H1 (cell line): Measurements from ENCODE around the gene FUT6. TPM values are rescaled to one million over a fixed set of nuclear protein-coding genes. Genes with fewer than 3 reads are reported as not detected.

Source experiments
- CTCF ChIA-PET: fragments of 300-600 bp; sonication (Branson Sonifier 250); formaldehyde crosslinking; loops from one replicate; lab custom pipeline; 2021; ENCODE audit not compliant: partially characterized antibody; lab: Charles Lee
- POLR2A ChIA-PET: fragments of 300-600 bp; sonication (Branson Sonifier 250); formaldehyde crosslinking; loops from one replicate; lab custom pipeline; 2021; ENCODE audit warnings: inconsistent platforms; ENCODE audit not compliant: partially characterized antibody; lab: Charles Lee
- DNase-seq, 2 experiments: peaks; one replicate each; pipeline versions ENCODE4 v3.0.0 to v3.0.0-alpha.2; 2010 to 2022; ENCODE audit warnings: low spot score in 2 of 2, low read depth in 1 of 2, mixed read lengths in 1 of 2
- FAIRE-seq: peaks from 2 replicates; lab custom pipeline; 2011; peaks lifted over from hg19 to GRCh38; lab: Jason Lieb, UNC
- H2AFZ ChIP-seq: 2 replicates; pipeline ENCODE4 v1.8.1; 2012; ENCODE audit warnings: low read length, inconsistent platforms
- H2AK5ac ChIP-seq: 2 replicates; pipeline ENCODE4 v1.6.1; 2013; ENCODE audit warnings: low read depth, low read length
- H2BK120ac ChIP-seq: replicated peaks from 2 replicates; pipeline ENCODE3; 2013; ENCODE audit warnings: low read depth, low read length, inconsistent platforms
- H2BK12ac ChIP-seq: 2 replicates; pipeline ENCODE4 v1.6.1; 2013; ENCODE audit warnings: low read depth, low read length
- H2BK15ac ChIP-seq: 2 replicates; pipeline ENCODE4 v1.6.1; 2013; ENCODE audit warnings: low read length
- H2BK20ac ChIP-seq: 2 replicates; pipeline ENCODE4 v1.6.1; 2013; ENCODE audit warnings: low read length
- H2BK5ac ChIP-seq: 2 replicates; pipeline ENCODE4 v1.6.1; 2013; ENCODE audit warnings: low read depth, low read length
- H3K14ac ChIP-seq: 2 replicates; pipeline ENCODE4 v1.6.1; 2013; ENCODE audit warnings: inconsistent platforms; ENCODE audit not compliant: insufficient read length
- H3K18ac ChIP-seq: 2 replicates; pipeline ENCODE4 v1.6.1; 2013; ENCODE audit warnings: low read length; ENCODE audit errors: extremely low read depth
- H3K23ac ChIP-seq: 2 replicates; pipeline ENCODE4 v1.6.1; 2013; ENCODE audit warnings: inconsistent platforms; ENCODE audit not compliant: insufficient read length
- H3K23me2 ChIP-seq: 2 replicates; pipeline ENCODE4 v1.6.1; 2013; ENCODE audit warnings: low read depth, low read length
- H3K27ac ChIP-seq: 2 replicates; pipeline ENCODE4 v1.6.1; 2011; ENCODE audit warnings: low read depth, low read length, inconsistent platforms
- H3K27me3 ChIP-seq, 4 experiments: replicated peaks in 1 of 4; 1 replicate in 1 of 4; 2 replicates in 3 of 4; pipeline versions ENCODE4 v1.6.1 to v1.8.1; 2011 to 2013; ENCODE audit warnings: low read length in 3 of 4, mild to moderate bottlenecking in 3 of 4, inconsistent platforms in 2 of 4, mixed read lengths in 2 of 4, moderate library complexity in 1 of 4; ENCODE audit not compliant: control insufficient read depth in 3 of 4, insufficient read depth in 3 of 4; ENCODE audit errors: extremely low read depth in 1 of 4
- H3K36me3 ChIP-seq, 4 experiments: 2 replicates each; pipeline versions ENCODE4 v1.6.1 to v1.8.1; 2011 to 2013; ENCODE audit warnings: mild to moderate bottlenecking in 4 of 4, low read length in 3 of 4, moderate library complexity in 2 of 4, control low read depth in 1 of 4, inconsistent platforms in 1 of 4; ENCODE audit not compliant: insufficient read depth in 4 of 4, control insufficient read depth in 2 of 4
- H3K4ac ChIP-seq: replicated peaks from 2 replicates; pipeline ENCODE3; 2013; ENCODE audit warnings: low read length, low read depth, mixed read lengths, inconsistent platforms; ENCODE audit not compliant: insufficient read length
- H3K4me1 ChIP-seq, 4 experiments: replicated peaks in 1 of 4; 1 replicate in 1 of 4; 2 replicates in 3 of 4; pipeline versions ENCODE4 v1.6.1 to v1.8.1; 2011 to 2013; ENCODE audit warnings: low read length in 3 of 4, inconsistent platforms in 2 of 4, mixed read lengths in 1 of 4; ENCODE audit not compliant: insufficient read depth in 4 of 4, control insufficient read depth in 3 of 4
- H3K4me2 ChIP-seq, 2 experiments: 2 replicates each; pipeline versions ENCODE4 v1.6.1 to v1.8.1; 2011 to 2013; ENCODE audit warnings: low read depth in 2 of 2, low read length in 2 of 2, control low read depth in 1 of 2, inconsistent platforms in 1 of 2, mild to moderate bottlenecking in 1 of 2; ENCODE audit not compliant: insufficient read depth in 1 of 2
- H3K4me3 ChIP-seq, 4 experiments: fragments of 200-600, 300-600 bp in 1 of 4; sonication (generic), shearing (Covaris generic), sonication (Bioruptor Twin) in 1 of 4; 2 replicates each; pipeline versions ENCODE4 v1.5.1 to v1.8.1; 2011 to 2016; ENCODE audit warnings: low read length in 4 of 4, low read depth in 3 of 4, control low read depth in 2 of 4, inconsistent platforms in 2 of 4, mild to moderate bottlenecking in 2 of 4, mixed read lengths in 1 of 4, moderate library complexity in 1 of 4; ENCODE audit not compliant: insufficient read depth in 2 of 4; ENCODE audit errors: extremely low read depth in 1 of 4
- H3K56ac ChIP-seq: replicated peaks from 2 replicates; pipeline ENCODE3; 2013; ENCODE audit warnings: low read depth, mild to moderate bottlenecking, mixed read lengths, low read length, inconsistent platforms; ENCODE audit not compliant: insufficient read length
- H3K79me1 ChIP-seq: 2 replicates; pipeline ENCODE4 v1.6.1; 2013; ENCODE audit warnings: low read depth, low read length, control low read depth
- H3K79me2 ChIP-seq, 2 experiments: 2 replicates each; pipeline versions ENCODE4 v1.6.1 to v1.8.1; 2012 to 2013; ENCODE audit warnings: low read length in 2 of 2, mild to moderate bottlenecking in 2 of 2, inconsistent platforms in 1 of 2; ENCODE audit not compliant: insufficient read depth in 2 of 2, control insufficient read depth in 1 of 2
- H3K9ac ChIP-seq, 4 experiments: replicated peaks in 1 of 4; 1 replicate in 1 of 4; 2 replicates in 3 of 4; pipeline versions ENCODE4 v1.6.1 to v1.8.1; 2011 to 2013; ENCODE audit warnings: low read depth in 3 of 4, low read length in 3 of 4, control low read depth in 2 of 4, mild to moderate bottlenecking in 2 of 4, moderate library complexity in 2 of 4, inconsistent platforms in 1 of 4; ENCODE audit errors: extremely low read depth in 1 of 4
- H3K9me3 ChIP-seq, 2 experiments: 2 replicates each; pipeline versions ENCODE4 v1.6.1 to v1.8.1; 2012 to 2013; ENCODE audit warnings: mild to moderate bottlenecking in 2 of 2, moderate library complexity in 2 of 2, control low read depth in 1 of 2, inconsistent platforms in 1 of 2, low read depth in 1 of 2, low read length in 1 of 2, mixed read lengths in 1 of 2; ENCODE audit not compliant: insufficient read depth in 2 of 2
- H4K20me1 ChIP-seq, 2 experiments: replicated peaks in 1 of 2; 2 replicates each; pipeline versions ENCODE3 to v1.8.1; 2011 to 2013; ENCODE audit warnings: inconsistent platforms in 2 of 2, low read length in 2 of 2, mild to moderate bottlenecking in 1 of 2; ENCODE audit not compliant: insufficient read depth in 2 of 2, control insufficient read depth in 1 of 2
- H4K5ac ChIP-seq: 2 replicates; pipeline ENCODE4 v1.6.1; 2013; ENCODE audit warnings: low read length, low read depth, mixed read lengths, inconsistent platforms; ENCODE audit not compliant: insufficient read length
- H4K8ac ChIP-seq: 2 replicates; pipeline ENCODE4 v1.8.0; 2013; ENCODE audit warnings: mild to moderate bottlenecking, moderate library complexity, low read length, inconsistent platforms; ENCODE audit not compliant: insufficient read depth; ENCODE audit errors: extremely low read depth
- H4K91ac ChIP-seq: replicated peaks from 2 replicates; pipeline ENCODE3; 2013; ENCODE audit warnings: low read length, mixed read lengths, inconsistent platforms; ENCODE audit not compliant: insufficient read length
- CEBPB ChIP-seq: IDR thresholded peaks from 2 replicates; pipeline ENCODE4 v1.6.1; 2012; ENCODE audit warnings: low read depth, low read length
- CHD1 ChIP-seq: IDR thresholded peaks from 2 replicates; pipeline ENCODE4 v1.6.1; 2012; ENCODE audit warnings: low read depth, low read length, improper control_type of control experiment
- CHD2 ChIP-seq: IDR thresholded peaks from 2 replicates; pipeline ENCODE4 v1.6.1; 2012; ENCODE audit warnings: low read length, improper control_type of control experiment
- CTBP2 ChIP-seq: IDR thresholded peaks from 2 replicates; pipeline ENCODE4 v1.7.0; 2011; ENCODE audit warnings: borderline replicate concordance, mild to moderate bottlenecking, moderate library complexity, mixed read lengths, low read length; ENCODE audit not compliant: insufficient read depth, insufficient read length
- E2F6 ChIP-seq: IDR thresholded peaks from 2 replicates; pipeline ENCODE4 v1.6.1; 2012; ENCODE audit warnings: inconsistent platforms
- GABPA ChIP-seq: IDR thresholded peaks from 2 replicates; pipeline ENCODE4 v1.6.1; 2011; ENCODE audit warnings: mild to moderate bottlenecking, low read length, moderate library complexity, borderline replicate concordance; ENCODE audit not compliant: insufficient read depth
- JUND ChIP-seq: IDR thresholded peaks from 2 replicates; pipeline ENCODE4 v1.6.1; 2011; ENCODE audit warnings: mild to moderate bottlenecking, improper control_type of control experiment, low read length
- KDM4A ChIP-seq: IDR thresholded peaks from one replicate; pipeline ENCODE4 v1.7.1; 2012; ENCODE audit warnings: low read depth, mild to moderate bottlenecking, moderate library complexity, low read length, inconsistent platforms; ENCODE audit not compliant: severe bottlenecking
- MAX ChIP-seq: IDR thresholded peaks from 2 replicates; pipeline ENCODE4 v1.6.1; 2012; ENCODE audit warnings: inconsistent platforms
- RXRA ChIP-seq: IDR thresholded peaks from 2 replicates; pipeline ENCODE4 v1.6.1; 2011; ENCODE audit warnings: low read depth, mild to moderate bottlenecking, low read length, moderate library complexity; ENCODE audit not compliant: insufficient read depth
- SAP30 ChIP-seq: fragments of 300-600 bp; sonication (generic); IDR thresholded peaks from 2 replicates; pipeline ENCODE4 v1.7.1; 2012; ENCODE audit warnings: low read length, moderate library complexity, mild to moderate bottlenecking, inconsistent platforms; ENCODE audit not compliant: insufficient read depth, insufficient replicate concordance
- SP2 ChIP-seq: IDR thresholded peaks from 2 replicates; pipeline ENCODE4 v1.6.1; 2012; ENCODE audit warnings: mild to moderate bottlenecking, low read length, inconsistent platforms
- SP4 ChIP-seq: IDR thresholded peaks from 2 replicates; pipeline ENCODE4 v1.6.1; 2012; ENCODE audit warnings: low read length, inconsistent platforms
- YY1 ChIP-seq: IDR thresholded peaks from 2 replicates; pipeline ENCODE4 v1.6.1; 2011; ENCODE audit warnings: low read depth, mild to moderate bottlenecking, low read length
- WGBS, 2 experiments: shearing (Covaris generic) in 1 of 2; methylation state at CpG; one replicate each; pipeline versions ENCODE4 v1.1.6 to v1.1.7; 2013 to 2015; ENCODE audit warnings: low lambda C conversion rate in 2 of 2, mixed read lengths in 2 of 2, inconsistent platforms in 1 of 2, low coverage in 1 of 2, missing lambda C conversion rate in 1 of 2; ENCODE audit not compliant: insufficient replicate concordance in 2 of 2, insufficient coverage in 1 of 2, insufficient read length in 1 of 2; ENCODE audit errors: extremely low coverage in 1 of 2, missing lambda C conversion rate in 1 of 2; 5-methylcytosine and 5-hydroxymethylcytosine counted together
- polyA plus RNA-seq, 7 experiments: library from polyadenylated mRNA; depleted of rRNA in 3 of 7; stranded (reverse) in 5 of 7; unstranded in 2 of 7; fragments of >200 nt in 5 of 7; fragments of 200-250 nt in 2 of 7; gene quantifications; 1 replicate in 5 of 7; 2 replicates in 1 of 7; 4 replicates in 1 of 7; pipeline versions ENCODE4 v1.2.1 to v1.2.3, GENCODE V29; 2011 to 2013; ENCODE audit warnings: missing spikeins in 2 of 7, mixed read lengths in 2 of 7
- total RNA-seq: library from RNA; stranded (reverse); fragmentation: NEBNext Ultra II Directional; extraction: Animal tissue kit (Norgen Biotek cat#: 25700); gene quantifications from 2 replicates; pipeline ENCODE4 v1.2.1, GENCODE V29; 2021

The FUT6 gene
- total and polyA plus RNA-seq, 2 of the 8 experiments (the other 6 are each of a cell fraction or from before 2014, with no cell fraction given): not detected

GRCh38 chr19:5832061-5832460, 7.4 kb downstream of the FUT6 start:
- H4K91ac ChIP-seq: no peak overlapping the region
- no peak overlapping the region for H3K14ac ChIP-seq
- DNase-seq: no peak
- no peak overlapping the region for H3K23ac ChIP-seq
- H3K9me3 ChIP-seq: no peaks in the 10 kb centered on the region
- no peak for FAIRE-seq
- no peak overlapping the region for H2BK15ac ChIP-seq
- H3K4ac ChIP-seq: no peak overlapping the region
- no peak overlapping the region for H3K4me2 ChIP-seq
- CTCF ChIA-PET: interaction anchor here (0.7 to 7.8 kb wide), 5 partner anchors 28 to 187 kb away, joined by 3 to 58 read pairs (median 3); partner anchors contain the start of gene NRTN
- no peak overlapping the region for H2BK120ac ChIP-seq
- H3K9ac ChIP-seq: no peak overlapping the region
- H2AK5ac ChIP-seq: no peak overlapping the region
- WGBS, 2 experiments: 91% methylated on average over 22 of the region's 22 CpGs; no CpG with 5 or more reads in 1 of the 2 experiments
- no peaks in the 10 kb centered on the region for H4K20me1 ChIP-seq
- no peaks in the 10 kb centered on the region for H3K79me2 ChIP-seq
- peaks cover 0 to 3% (median 0%) of the 10 kb centered on the region in 4 experiments; a peak in 2 of 7 replicates for H3K27me3 ChIP-seq
- H2BK20ac ChIP-seq: no peak overlapping the region
- H2BK5ac ChIP-seq: no peak overlapping the region
- no peak overlapping the region for H3K4me3 ChIP-seq
- POLR2A ChIA-PET: interaction anchor here (1.1 to 5.9 kb wide), 2 partner anchors 60 to 65 kb away, joined by 3 to 43 read pairs; no protein-coding TSS in a partner anchor
- H3K18ac ChIP-seq: no peak overlapping the region
- H3K56ac ChIP-seq: no peak overlapping the region
- peak overlapping the region; percentile 68; the same call in 1 of the 2 replicates for H4K8ac ChIP-seq
- H2BK12ac ChIP-seq: no peak overlapping the region
- H3K23me2 ChIP-seq: peaks cover 12% of the 10 kb centered on the region; the same call in 1 of the 2 replicates
- peaks cover 0 to 4% (median 2%) of the 10 kb centered on the region in 4 experiments; a peak in 3 of 7 replicates for H3K4me1 ChIP-seq
- no peaks in the 10 kb centered on the region for H3K36me3 ChIP-seq
- no peak overlapping the region for H4K5ac ChIP-seq
- H3K27ac ChIP-seq: no peak overlapping the region
- no peaks in the 10 kb centered on the region for H3K79me1 ChIP-seq
- H2AFZ ChIP-seq: no peak overlapping the region
- TF ChIP-seq JUND (no peak), KDM4A (no peak), SP4 (no peak), SAP30 (no peak), CHD2 (no peak), SP2 (no peak), MAX (no peak), RXRA (no peak), YY1 (no peak), CTBP2 (no peak), CEBPB (no peak), CHD1 (no peak), E2F6 (no peak), GABPA (no peak)
